Measurements from ENCODE around the gene LDHAL6A. TPM values are rescaled to one million over a fixed set of nuclear protein-coding genes. Genes with fewer than 3 reads are reported as not detected.

The LDHAL6A gene
- total RNA-seq, 1 experiment from 2014 or later, result not detected

- POLR2A ChIA-PET, result no interaction called here
- Mint-ChIP-seq H3K27ac (no peak overlapping the region), H3K27me3 (ENCODE audit: low read depth) (peaks cover 2% of the 10 kb centered on the region; the same call in 1 of the 2 replicates), H3K4me3 (no peak overlapping the region), H3K4me1 (no peaks in the 10 kb centered on the region), H3K9me3 (no peaks in the 10 kb centered on the region), H3K36me3 (no peaks in the 10 kb centered on the region)
- CTCF ChIA-PET, result no interaction called here
- no peak for TF ChIP-seq ZNF425 (CRISPR knock-in tag; conservative IDR thresholded peaks at IDR 0.05)
- no peak for TF ChIP-seq HMGXB4 (CRISPR knock-in tag; IDR thresholded peaks at IDR 0.05)
- no peak for TF ChIP-seq MAX (CRISPR knock-in tag; IDR thresholded peaks at IDR 0.05)
- no peak for TF ChIP-seq JUN (CRISPR knock-in tag; IDR thresholded peaks at IDR 0.05)
- TF ChIP-seq IRF1 (CRISPR knock-in tag; IDR thresholded peaks at IDR 0.05), result no peak
- TF ChIP-seq CREM (CRISPR knock-in tag; IDR thresholded peaks at IDR 0.05), result no peak
- TF ChIP-seq FOXP4 (CRISPR knock-in tag; IDR thresholded peaks at IDR 0.05), result no peak
- TF ChIP-seq ZSCAN18 (CRISPR knock-in tag; IDR thresholded peaks at IDR 0.05), result no peak
- no peak for TF ChIP-seq TP53 (CRISPR knock-in tag; IDR thresholded peaks at IDR 0.05)
- TF ChIP-seq ZNF416 (CRISPR knock-in tag; IDR thresholded peaks at IDR 0.05), result no peak
- TF ChIP-seq NFE2L1 (CRISPR knock-in tag; IDR thresholded peaks at IDR 0.05), result no peak
- TF ChIP-seq MYBL2 (CRISPR knock-in tag; IDR thresholded peaks at IDR 0.05), result no peak
- TF ChIP-seq USF2 (CRISPR knock-in tag; IDR thresholded peaks at IDR 0.05), result no peak
- TF ChIP-seq RORB (CRISPR knock-in tag; IDR thresholded peaks at IDR 0.05), result no peak
- TF ChIP-seq CDX4 (CRISPR knock-in tag; IDR thresholded peaks at IDR 0.05; ENCODE audit: borderline replicate concordance), result no peak
- TF ChIP-seq TEAD1 (CRISPR knock-in tag; IDR thresholded peaks at IDR 0.05), result no peak
- TF ChIP-seq ZNF512 (CRISPR knock-in tag; IDR thresholded peaks at IDR 0.05; ENCODE audit: borderline replicate concordance), result no peak
- TF ChIP-seq SOX15 (CRISPR knock-in tag; IDR thresholded peaks at IDR 0.05), result no peak
- TF ChIP-seq STAT6 (CRISPR knock-in tag; conservative IDR thresholded peaks at IDR 0.05; ENCODE audit: low read depth), result no peak
- no peak for TF ChIP-seq MLX (CRISPR knock-in tag; IDR thresholded peaks at IDR 0.05)
- ATAC-seq, result no peak
- no peak for DNase-seq (ENCODE audit: low spot score)
Measured at GRCh38 chr11:18461909-18462308, 6.3 kb downstream of the LDHAL6A start.

Data from WTC11 (cell line).